GM12801 (cell line): Measurements from ENCODE around the gene BTN1A1.

ENCODE experiments used
- TF ChIP-seq, protein P1 (sequence below): IDR thresholded peaks from one replicate; pipeline ENCODE4 v1.5.1; 2011; ENCODE audit warnings: control low read depth; ENCODE audit not compliant: insufficient read length; ENCODE audit errors: extremely low read depth

BTN1A1 gene

DNA sequence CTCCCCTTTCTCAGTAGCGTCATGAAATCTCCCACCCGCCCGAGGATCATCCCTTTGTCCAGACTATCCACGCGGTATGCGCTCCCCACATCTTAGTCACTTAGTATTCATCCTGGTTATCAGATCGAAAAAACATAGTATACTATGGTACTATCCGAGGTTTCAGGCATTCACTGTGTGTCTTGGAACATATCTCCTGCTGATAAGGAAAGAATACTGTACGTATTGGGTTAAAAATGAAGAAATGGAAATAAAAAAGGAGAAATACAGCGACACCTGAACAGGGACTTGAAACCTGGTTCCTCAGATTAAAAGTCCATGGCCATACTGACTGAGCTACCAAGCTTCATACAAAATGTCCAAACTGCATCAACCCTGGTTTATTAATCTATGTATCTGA, 52.1 kb downstream of the BTN1A1 start:
- TF ChIP-seq, protein P1, sequence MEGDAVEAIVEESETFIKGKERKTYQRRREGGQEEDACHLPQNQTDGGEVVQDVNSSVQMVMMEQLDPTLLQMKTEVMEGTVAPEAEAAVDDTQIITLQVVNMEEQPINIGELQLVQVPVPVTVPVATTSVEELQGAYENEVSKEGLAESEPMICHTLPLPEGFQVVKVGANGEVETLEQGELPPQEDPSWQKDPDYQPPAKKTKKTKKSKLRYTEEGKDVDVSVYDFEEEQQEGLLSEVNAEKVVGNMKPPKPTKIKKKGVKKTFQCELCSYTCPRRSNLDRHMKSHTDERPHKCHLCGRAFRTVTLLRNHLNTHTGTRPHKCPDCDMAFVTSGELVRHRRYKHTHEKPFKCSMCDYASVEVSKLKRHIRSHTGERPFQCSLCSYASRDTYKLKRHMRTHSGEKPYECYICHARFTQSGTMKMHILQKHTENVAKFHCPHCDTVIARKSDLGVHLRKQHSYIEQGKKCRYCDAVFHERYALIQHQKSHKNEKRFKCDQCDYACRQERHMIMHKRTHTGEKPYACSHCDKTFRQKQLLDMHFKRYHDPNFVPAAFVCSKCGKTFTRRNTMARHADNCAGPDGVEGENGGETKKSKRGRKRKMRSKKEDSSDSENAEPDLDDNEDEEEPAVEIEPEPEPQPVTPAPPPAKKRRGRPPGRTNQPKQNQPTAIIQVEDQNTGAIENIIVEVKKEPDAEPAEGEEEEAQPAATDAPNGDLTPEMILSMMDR = no peak

DNA sequence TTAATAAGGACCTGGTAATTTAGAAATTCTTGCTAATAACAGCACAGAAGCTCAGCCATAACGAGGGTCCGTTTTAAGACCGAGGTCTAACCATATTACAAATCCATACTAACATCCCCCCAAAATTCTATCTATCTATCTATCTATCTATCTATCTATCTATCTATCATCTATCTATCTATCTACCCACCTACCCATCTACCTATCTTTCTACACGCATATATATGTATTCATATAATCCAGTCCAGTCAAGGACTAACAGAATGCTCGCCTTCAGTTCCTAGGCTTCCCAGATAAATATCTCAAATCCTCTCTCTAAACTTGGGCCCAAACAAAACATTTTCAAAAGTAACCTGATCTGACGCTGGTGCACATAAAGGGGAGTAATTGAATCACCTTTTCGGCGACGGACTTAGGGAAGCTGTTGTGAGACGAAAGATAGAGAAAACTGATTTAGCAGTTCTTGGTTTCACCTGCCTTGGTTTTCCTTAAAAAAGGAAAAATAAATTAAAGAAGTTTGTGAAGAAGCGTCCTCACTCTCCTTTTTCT, 52.6 kb downstream of the BTN1A1 start:
- TF ChIP-seq, protein P1 = no peak

DNA sequence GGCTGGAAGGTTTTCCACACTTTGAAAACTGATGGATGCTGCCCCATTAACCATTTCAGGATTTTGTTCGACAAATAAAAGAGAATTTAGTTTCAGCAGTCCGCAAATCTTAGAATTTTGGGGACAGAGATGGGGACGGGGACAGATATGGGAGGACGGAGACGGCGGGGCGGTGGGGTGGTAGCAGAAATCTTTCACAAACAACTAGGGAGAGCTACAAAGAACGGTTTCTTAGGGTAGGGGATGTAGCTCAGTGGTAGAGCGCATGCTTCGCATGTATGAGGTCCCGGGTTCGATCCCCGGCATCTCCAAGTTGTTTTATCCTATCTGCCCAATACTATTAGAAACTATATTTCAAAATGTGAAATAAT, 53.1 kb downstream of the BTN1A1 start:
- TF ChIP-seq, protein P1 = no peak

DNA sequence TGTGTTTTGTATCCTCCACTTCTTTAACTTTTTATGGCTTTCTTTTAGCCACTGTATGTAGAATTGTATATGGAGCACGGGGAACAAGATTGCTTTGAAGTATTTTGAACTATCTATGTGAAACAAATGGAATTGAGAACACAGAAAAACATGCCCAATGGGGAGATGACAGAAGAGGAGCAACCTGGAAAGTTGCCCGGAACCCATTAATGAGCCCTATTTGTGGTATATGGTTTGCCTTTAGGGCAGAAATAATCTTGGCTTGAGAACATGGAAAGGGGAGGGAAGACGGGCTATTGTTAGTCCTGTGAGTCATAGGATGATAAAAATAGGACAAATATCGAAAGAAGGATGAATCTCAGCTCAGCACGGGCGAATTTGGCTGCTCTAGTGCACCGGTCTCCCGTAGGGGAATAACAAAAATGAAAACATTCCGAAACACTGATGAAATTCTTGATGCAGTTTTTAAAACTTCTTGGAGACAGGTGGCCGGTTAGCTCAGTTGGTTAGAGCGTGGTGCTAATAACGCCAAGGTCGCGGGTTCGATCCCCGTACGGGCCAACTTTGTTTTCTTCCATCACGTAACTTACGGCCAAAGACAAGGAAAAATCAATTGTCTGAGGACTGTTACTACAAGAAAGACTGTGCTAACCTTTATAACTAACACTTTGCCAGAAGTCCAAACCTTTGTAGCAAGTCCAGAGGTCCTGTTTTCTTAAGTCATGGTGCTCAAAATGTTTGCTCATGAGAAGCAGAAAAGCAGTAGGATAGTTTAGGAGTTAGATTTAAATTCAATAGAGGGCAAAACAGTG, 53.7 kb downstream of the BTN1A1 start:
- TF ChIP-seq, protein P1 = no peak

DNA sequence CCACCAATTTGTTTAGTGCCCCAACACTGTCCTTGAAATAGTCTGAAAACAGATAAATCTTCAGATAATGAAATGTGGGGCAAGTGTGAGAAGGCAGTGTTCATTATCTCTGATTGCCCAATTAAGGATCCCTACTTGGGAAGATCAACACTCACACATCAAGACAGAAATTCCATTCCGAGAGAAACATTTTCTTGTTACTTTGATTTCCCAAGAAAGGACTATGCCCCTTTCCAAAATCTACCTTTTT, 54.3 kb downstream of the BTN1A1 start:
- TF ChIP-seq, protein P1 = no peak

DNA sequence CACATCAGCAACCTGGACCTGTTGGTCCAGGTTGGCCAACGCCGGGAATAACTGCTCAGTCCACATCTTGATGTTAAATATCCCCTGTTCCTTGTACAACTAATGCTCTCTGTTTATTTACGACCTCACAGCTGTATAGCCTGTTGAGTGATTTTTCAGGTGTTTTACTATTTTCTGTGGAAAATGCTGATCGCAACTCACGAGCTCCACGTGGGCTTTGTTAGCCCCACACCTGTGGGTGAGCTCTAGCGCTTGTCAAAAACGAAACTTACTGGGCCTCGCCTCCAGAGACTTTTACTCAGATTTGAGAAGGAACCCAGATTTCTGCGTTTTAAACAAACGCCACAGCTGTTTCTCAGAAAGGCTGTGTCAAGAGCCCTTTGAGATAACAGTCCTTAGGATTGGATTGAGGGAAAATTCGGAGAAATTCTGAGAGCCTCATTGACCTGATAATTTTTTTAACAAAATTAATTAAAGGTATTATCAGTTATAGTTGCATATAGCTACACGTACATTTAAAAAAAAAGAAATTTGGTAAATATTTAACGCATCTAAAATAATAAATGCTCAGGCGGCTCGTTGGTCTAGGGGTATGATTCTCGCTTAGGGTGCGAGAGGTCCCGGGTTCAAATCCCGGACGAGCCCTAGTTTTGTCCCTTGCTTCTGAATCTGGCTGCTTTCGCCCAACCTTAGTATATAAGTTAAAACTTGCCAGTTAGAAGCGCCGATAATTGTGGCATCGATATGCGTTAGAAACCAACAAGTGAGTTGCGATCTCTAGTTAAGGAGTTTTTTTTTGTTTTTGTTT, 54.8 kb downstream of the BTN1A1 start:
- TF ChIP-seq, protein P1 = no peak

DNA sequence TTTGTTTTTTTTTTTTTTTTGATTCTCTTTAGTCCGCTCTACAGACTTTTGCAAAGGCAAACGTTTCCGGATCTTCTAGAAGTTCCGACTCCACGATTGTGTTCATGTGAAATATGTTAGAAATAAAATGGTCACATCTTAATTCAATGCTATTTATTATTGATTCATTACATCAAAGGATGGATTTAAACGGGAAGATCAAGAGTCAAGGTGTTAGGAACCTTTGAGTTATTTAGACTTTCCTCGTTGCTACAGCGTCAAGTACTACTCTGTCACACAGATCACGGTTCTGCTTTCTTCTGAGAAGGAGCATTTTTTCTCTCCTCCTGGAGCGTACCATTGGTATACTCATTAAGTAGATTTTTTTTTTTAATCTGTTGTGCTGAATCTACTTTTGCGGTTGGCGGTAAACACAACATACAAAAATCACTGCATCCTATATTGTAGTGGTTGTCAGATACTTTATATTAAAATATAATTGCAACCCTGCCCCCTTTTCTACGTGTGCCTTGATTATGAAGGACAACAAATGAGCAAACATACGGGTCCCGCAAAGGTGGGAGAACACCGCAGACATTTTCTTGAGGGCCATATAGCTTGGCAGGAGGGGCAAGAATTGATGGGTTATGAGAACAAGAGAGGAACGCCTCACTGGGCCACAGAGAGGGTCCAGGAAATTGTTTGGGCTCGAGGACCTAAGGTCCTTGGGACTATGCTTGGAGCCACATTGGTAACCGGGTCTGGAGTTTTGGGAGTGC, 55.6 kb downstream of the BTN1A1 start:
- TF ChIP-seq, protein P1 = no peak
